Astrocyte (in vitro differentiated cells and primary cell): Measurements from ENCODE around the gene UBE2V1. TPM values are rescaled to one million over a fixed set of nuclear protein-coding genes. Genes with fewer than 3 reads are reported as not detected.

Source experiments
- DNase-seq: peaks from one replicate; pipeline ENCODE4 v3.0.0-alpha.2; 2010; ENCODE audit warnings: low read depth
- FAIRE-seq: peaks from 2 replicates; lab custom pipeline; 2011; peaks lifted over from hg19 to GRCh38; lab: Jason Lieb, UNC
- H2AFZ ChIP-seq: 2 replicates; pipeline ENCODE4 v1.6.0; 2012; ENCODE audit warnings: low read depth, low read length, inconsistent platforms
- H3K27ac ChIP-seq: 2 replicates; pipeline ENCODE4 v1.5.1; 2011; ENCODE audit warnings: low read depth, low read length, inconsistent platforms
- H3K27me3 ChIP-seq: 2 replicates; pipeline ENCODE4 v1.6.0; 2011; ENCODE audit warnings: low read length, inconsistent platforms; ENCODE audit not compliant: insufficient read depth
- H3K36me3 ChIP-seq: 2 replicates; pipeline ENCODE4 v1.5.1; 2011; ENCODE audit warnings: low read length, inconsistent platforms; ENCODE audit not compliant: insufficient read depth
- H3K4me1 ChIP-seq: 2 replicates; pipeline ENCODE4 v1.5.1; 2011; ENCODE audit warnings: low read length, inconsistent platforms; ENCODE audit not compliant: insufficient read depth
- H3K4me2 ChIP-seq: 2 replicates; pipeline ENCODE4 v1.6.0; 2012; ENCODE audit warnings: low read length, inconsistent platforms
- H3K4me3 ChIP-seq: 2 replicates; pipeline ENCODE4 v1.5.1; 2011; ENCODE audit warnings: low read depth, mild to moderate bottlenecking, low read length, inconsistent platforms; ENCODE audit not compliant: insufficient read depth
- H3K79me2 ChIP-seq: 2 replicates; pipeline ENCODE4 v1.6.0; 2012; ENCODE audit warnings: mild to moderate bottlenecking, low read length, inconsistent platforms; ENCODE audit not compliant: insufficient read depth
- H3K9ac ChIP-seq: 2 replicates; pipeline ENCODE4 v1.6.0; 2012; ENCODE audit warnings: mild to moderate bottlenecking, low read length, inconsistent platforms
- H3K9me3 ChIP-seq: 2 replicates; pipeline ENCODE4 v1.5.1; 2012; ENCODE audit warnings: low read depth, mild to moderate bottlenecking, low read length, inconsistent platforms; ENCODE audit not compliant: insufficient read depth
- H4K20me1 ChIP-seq: 2 replicates; pipeline ENCODE4 v1.6.0; 2012; ENCODE audit warnings: low read length, inconsistent platforms; ENCODE audit not compliant: insufficient read depth
- H3K27ac Mint-ChIP-seq: one replicate; pipeline ENCODE4 v1.8.0; 2021; ENCODE audit warnings: mild to moderate bottlenecking, mixed read lengths; ENCODE audit not compliant: unreplicated experiment
- H3K27me3 Mint-ChIP-seq: one replicate; pipeline ENCODE4 v1.8.0; 2021; ENCODE audit warnings: low read depth, mixed read lengths; ENCODE audit not compliant: unreplicated experiment
- H3K36me3 Mint-ChIP-seq: one replicate; pipeline ENCODE4 v1.8.0; 2021; ENCODE audit warnings: low read depth, mixed read lengths; ENCODE audit not compliant: unreplicated experiment
- H3K4me1 Mint-ChIP-seq: one replicate; pipeline ENCODE4 v1.8.0; 2021; ENCODE audit warnings: low read depth, mixed read lengths; ENCODE audit not compliant: unreplicated experiment
- H3K4me3 Mint-ChIP-seq: one replicate; pipeline ENCODE4 v1.8.0; 2021; ENCODE audit warnings: mild to moderate bottlenecking, moderate library complexity, mixed read lengths; ENCODE audit not compliant: unreplicated experiment
- H3K9me3 Mint-ChIP-seq: one replicate; pipeline ENCODE4 v1.8.0; 2021; ENCODE audit warnings: mild to moderate bottlenecking, mixed read lengths; ENCODE audit not compliant: unreplicated experiment
- EZH2 ChIP-seq: IDR thresholded peaks from 2 replicates; pipeline ENCODE4 v1.6.1; 2012; ENCODE audit warnings: mild to moderate bottlenecking, low read length, inconsistent platforms; ENCODE audit not compliant: insufficient read depth
- total RNA-seq: library from RNA; stranded (reverse); gene quantifications from 2 replicates; pipeline ENCODE4 v1.2.1, GENCODE V29; 2021
- TF ChIP-seq, protein P1 (sequence below): IDR thresholded peaks from 2 replicates; pipeline ENCODE4 v1.5.1; 2011; ENCODE audit warnings: low read depth, mild to moderate bottlenecking, inconsistent platforms, low read length, moderate library complexity; ENCODE audit not compliant: insufficient read depth

The UBE2V1 gene
- total RNA-seq, 1 donor from 2014 or later = 139 TPM

DNA sequence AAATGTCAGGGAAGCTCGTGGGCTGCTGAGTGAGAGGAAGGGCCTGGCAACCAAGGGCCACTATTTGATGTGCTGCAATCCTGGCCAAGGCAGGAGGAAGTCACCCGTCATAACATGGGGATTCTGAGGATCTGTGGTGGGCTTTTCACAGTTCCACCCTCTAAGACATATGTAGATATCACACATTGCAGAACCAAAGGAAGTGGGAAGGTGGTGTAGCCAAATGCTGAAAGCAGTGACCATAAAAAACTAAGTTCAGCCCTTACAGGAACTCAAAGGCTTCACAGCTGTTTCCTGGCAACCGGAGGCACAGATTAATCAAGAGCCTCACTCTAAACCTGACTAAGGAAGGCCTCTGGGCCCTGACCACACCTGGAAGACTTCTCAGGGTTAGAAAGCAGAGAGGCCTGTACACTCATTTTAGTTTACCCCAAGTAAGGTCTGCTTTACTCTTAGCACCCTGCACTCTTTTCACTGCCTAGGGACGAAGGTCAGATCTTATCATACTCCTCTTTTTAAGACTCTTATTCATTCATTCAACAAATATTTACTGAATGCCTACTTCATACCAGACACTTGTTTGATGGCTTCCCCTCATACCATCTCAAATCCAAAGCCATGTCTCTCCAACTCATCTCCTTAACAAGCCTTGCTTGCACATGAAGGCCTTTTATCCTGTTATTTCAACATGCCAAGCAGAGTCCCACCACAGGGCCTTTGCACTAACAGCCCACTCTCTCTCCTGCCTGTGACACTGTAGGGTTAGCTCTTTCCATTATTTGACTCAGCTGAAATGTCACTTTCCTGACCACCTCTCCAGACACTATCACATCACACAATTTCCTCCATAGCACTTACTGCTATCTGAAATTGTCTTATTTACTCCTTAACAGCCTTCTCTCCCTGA is 2.6 kb downstream of the UBE2V1 start:
- H3K4me3 Mint-ChIP-seq = peak overlapping the region; percentile 99
- Histone ChIP-seq H3K27ac (peak overlapping the region; percentile 94), H3K9me3 (no peaks in the 10 kb centered on the region), H2AFZ (no peak overlapping the region), H4K20me1 (peaks cover 70% of the 10 kb centered on the region), H3K27me3 (no peaks in the 10 kb centered on the region), H3K4me2 (peak overlapping the region; percentile 98), H3K4me3 (peak overlapping the region; percentile 84), H3K9ac (peak overlapping the region; percentile 98), H3K36me3 (no peaks in the 10 kb centered on the region), H3K79me2 (peaks cover 83% of the 10 kb centered on the region), H3K4me1 (peaks cover 58% of the 10 kb centered on the region)
- peaks cover 63% of the 10 kb centered on the region for H3K4me1 Mint-ChIP-seq
- FAIRE-seq (no peak), DNase-seq (peak; percentile 74)
- no peaks in the 10 kb centered on the region for H3K27me3 Mint-ChIP-seq
- H3K36me3 Mint-ChIP-seq = peaks cover 8% of the 10 kb centered on the region
- TF ChIP-seq EZH2 = no peak
- TF ChIP-seq, protein P1, sequence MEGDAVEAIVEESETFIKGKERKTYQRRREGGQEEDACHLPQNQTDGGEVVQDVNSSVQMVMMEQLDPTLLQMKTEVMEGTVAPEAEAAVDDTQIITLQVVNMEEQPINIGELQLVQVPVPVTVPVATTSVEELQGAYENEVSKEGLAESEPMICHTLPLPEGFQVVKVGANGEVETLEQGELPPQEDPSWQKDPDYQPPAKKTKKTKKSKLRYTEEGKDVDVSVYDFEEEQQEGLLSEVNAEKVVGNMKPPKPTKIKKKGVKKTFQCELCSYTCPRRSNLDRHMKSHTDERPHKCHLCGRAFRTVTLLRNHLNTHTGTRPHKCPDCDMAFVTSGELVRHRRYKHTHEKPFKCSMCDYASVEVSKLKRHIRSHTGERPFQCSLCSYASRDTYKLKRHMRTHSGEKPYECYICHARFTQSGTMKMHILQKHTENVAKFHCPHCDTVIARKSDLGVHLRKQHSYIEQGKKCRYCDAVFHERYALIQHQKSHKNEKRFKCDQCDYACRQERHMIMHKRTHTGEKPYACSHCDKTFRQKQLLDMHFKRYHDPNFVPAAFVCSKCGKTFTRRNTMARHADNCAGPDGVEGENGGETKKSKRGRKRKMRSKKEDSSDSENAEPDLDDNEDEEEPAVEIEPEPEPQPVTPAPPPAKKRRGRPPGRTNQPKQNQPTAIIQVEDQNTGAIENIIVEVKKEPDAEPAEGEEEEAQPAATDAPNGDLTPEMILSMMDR = no peak
- no peaks in the 10 kb centered on the region for H3K9me3 Mint-ChIP-seq
- H3K27ac Mint-ChIP-seq = peak overlapping the region; percentile 94

DNA sequence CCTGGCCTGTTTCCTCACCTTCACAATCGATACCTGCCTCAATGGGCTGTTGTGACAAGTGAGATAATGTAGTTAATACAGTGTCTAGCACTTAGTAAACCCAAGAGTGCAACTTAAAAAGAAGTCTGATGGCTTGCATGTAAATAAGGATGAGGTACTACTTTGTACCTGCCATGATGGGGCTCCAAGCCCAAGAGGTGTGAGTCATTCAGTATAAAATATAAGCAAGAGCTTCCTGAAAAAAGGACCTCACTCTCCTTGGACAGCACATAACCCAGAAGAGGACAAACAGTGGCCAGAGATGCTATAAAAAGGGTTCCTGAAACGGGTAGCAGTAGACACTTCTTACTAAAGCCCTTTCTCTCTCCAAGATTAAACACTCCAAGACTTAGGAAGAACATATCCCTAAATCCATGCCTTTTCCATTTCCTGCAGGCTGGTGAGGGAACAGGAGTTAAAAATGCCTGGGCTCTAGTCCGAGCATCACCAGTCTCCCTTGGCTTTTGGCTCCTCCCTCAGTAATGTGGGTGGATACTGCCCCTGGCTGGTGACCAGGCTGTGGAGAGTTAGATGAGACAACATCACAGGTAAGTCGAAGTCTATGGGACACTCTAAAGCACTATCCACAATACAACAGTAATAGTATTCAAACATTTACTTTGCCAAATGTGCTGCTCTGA is 4.3 kb downstream of the UBE2V1 start:
- Mint-ChIP-seq H3K27ac (peak overlapping the region; percentile 43), H3K9me3 (no peaks in the 10 kb centered on the region), H3K36me3 (peaks cover 10% of the 10 kb centered on the region), H3K27me3 (no peaks in the 10 kb centered on the region), H3K4me1 (peaks cover 65% of the 10 kb centered on the region), H3K4me3 (peak overlapping the region; percentile 3)
- Histone ChIP-seq H3K4me1 (peaks cover 52% of the 10 kb centered on the region), H2AFZ (no peak overlapping the region), H3K4me3 (no peak overlapping the region), H3K27ac (no peak overlapping the region), H3K9me3 (no peaks in the 10 kb centered on the region), H3K9ac (no peak overlapping the region), H4K20me1 (peaks cover 74% of the 10 kb centered on the region), H3K4me2 (peak overlapping the region; percentile 61), H3K79me2 (peaks cover 96% of the 10 kb centered on the region), H3K27me3 (no peaks in the 10 kb centered on the region), H3K36me3 (no peaks in the 10 kb centered on the region)
- TF ChIP-seq EZH2 = no peak
- TF ChIP-seq, protein P1 = no peak
- FAIRE-seq = no peak
- DNase-seq = no peak
